ENCODE measurements around the gene DRD4.

DNA sequence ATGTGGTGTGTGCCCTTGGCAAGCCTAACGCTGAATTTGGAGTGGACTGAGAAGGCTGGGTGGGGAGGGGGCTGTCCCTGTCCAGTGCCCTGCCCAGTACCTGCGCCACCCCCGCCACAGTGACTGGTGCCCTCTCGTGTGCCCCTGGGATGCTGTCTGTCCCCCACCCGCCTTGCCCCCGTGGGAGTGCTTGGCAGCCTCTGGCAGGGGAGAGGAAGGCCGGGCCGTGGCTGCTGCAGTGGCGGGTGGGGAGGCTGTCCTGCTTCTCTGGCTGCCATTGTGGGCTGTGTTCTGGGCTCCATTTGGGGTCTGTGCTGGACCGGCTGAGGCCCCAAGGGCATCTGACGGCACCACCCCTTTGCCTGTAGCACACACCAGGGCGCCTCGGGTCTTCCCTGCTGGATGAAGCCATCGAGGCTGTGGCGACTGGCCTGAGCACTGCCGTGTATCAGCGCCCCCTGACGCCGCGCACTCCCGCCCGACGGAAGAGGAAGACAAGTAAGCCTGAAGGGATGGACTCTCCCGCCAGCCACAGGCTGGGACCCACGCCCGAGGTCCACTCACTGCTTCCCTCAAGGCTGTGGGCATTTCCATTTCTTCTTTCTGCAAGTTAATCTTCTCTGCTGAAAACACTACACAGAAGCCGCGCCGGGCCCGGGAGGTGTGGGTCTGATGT lies 38.9 kb upstream of the DRD4 start:
- TF ChIP-seq POLR2A (IDR thresholded peaks at IDR 0.05; ENCODE audit: extremely low read depth, insufficient read length) (no peak), MAX (IDR thresholded peaks at IDR 0.05; ENCODE audit: low read depth, low read length) (no peak), MYC (IDR thresholded peaks at IDR 0.05; ENCODE audit: low read depth, low read length) (no peak)
- TF ChIP-seq, protein P1, sequence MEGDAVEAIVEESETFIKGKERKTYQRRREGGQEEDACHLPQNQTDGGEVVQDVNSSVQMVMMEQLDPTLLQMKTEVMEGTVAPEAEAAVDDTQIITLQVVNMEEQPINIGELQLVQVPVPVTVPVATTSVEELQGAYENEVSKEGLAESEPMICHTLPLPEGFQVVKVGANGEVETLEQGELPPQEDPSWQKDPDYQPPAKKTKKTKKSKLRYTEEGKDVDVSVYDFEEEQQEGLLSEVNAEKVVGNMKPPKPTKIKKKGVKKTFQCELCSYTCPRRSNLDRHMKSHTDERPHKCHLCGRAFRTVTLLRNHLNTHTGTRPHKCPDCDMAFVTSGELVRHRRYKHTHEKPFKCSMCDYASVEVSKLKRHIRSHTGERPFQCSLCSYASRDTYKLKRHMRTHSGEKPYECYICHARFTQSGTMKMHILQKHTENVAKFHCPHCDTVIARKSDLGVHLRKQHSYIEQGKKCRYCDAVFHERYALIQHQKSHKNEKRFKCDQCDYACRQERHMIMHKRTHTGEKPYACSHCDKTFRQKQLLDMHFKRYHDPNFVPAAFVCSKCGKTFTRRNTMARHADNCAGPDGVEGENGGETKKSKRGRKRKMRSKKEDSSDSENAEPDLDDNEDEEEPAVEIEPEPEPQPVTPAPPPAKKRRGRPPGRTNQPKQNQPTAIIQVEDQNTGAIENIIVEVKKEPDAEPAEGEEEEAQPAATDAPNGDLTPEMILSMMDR (IDR thresholded peaks at IDR 0.05; ENCODE audit: low read depth, low read length): no peak

Data from NB4 (cell line).